AG09309 (cell line): ENCODE results near the gene ZNF618.

Source experiments
- DNase-seq: peaks from one replicate; pipeline ENCODE4 v3.0.0-alpha.2; 2010; ENCODE audit warnings: low read depth
- H3K4me3 ChIP-seq: 2 replicates; pipeline ENCODE4 v1.5.1; 2011; ENCODE audit warnings: mild to moderate bottlenecking, low read depth, low read length, moderate library complexity; ENCODE audit not compliant: control insufficient read depth
- CTCF ChIP-seq: IDR thresholded peaks from 2 replicates; pipeline ENCODE4 v1.5.1; 2011; ENCODE audit warnings: mild to moderate bottlenecking, low read depth, low read length, inconsistent platforms; ENCODE audit not compliant: insufficient read depth, control insufficient read depth; ENCODE audit errors: missing control alignments

ZNF618 gene

GRCh38 chr9:113919382-113919781, 43.3 kb downstream of the ZNF618 start:
- DNase-seq = no peak
- no peak overlapping the region for H3K4me3 ChIP-seq
- TF ChIP-seq CTCF = no peak

- TF ChIP-seq CTCF = no peak
- no peak for DNase-seq
- H3K4me3 ChIP-seq = no peak overlapping the region
Measured at GRCh38 chr9:113919871-113920270, 43.8 kb downstream of the ZNF618 start.

- H3K4me3 ChIP-seq = no peak overlapping the region
- TF ChIP-seq CTCF = no peak
- DNase-seq = no peak
Measured at GRCh38 chr9:113920872-113921271, 44.8 kb downstream of the ZNF618 start.

GRCh38 chr9:113921396-113921925, 45.4 kb downstream of the ZNF618 start:
- no peak for TF ChIP-seq CTCF
- no peak for DNase-seq
- no peak overlapping the region for H3K4me3 ChIP-seq

- no peak for DNase-seq
- TF ChIP-seq CTCF = no peak
- H3K4me3 ChIP-seq = no peak overlapping the region
Measured at GRCh38 chr9:113922160-113922559, 46.1 kb downstream of the ZNF618 start.

- no peak for DNase-seq
- no peak overlapping the region for H3K4me3 ChIP-seq
- TF ChIP-seq CTCF = no peak
Measured at GRCh38 chr9:113926211-113926610, 50.1 kb downstream of the ZNF618 start.

- TF ChIP-seq CTCF = no peak
- no peak overlapping the region for H3K4me3 ChIP-seq
- no peak for DNase-seq
Measured at GRCh38 chr9:113927277-113927676, 51.2 kb downstream of the ZNF618 start.
